Lower leg skin (tissue), 4 donors: ENCODE results near the gene KIF26B. TPM values are rescaled to one million over a fixed set of nuclear protein-coding genes. Genes with fewer than 3 reads are reported as not detected.

Experiments used
- DNase-seq, 2 donors: peaks; one replicate each; pipeline ENCODE4 v3.0.0-alpha.2; 2019; ENCODE audit warnings: low spot score in 2 of 2
- H3K4me3 ChIP-seq: fragments of 200-600 bp; sonication (generic); 2 replicates; pipeline ENCODE4 v1.5.1; 2017; ENCODE audit warnings: mild to moderate bottlenecking, low read depth; ENCODE audit not compliant: poor library complexity, severe bottlenecking
- CTCF ChIP-seq, 3 donors: fragments of 450-650 bp; IDR thresholded peaks; one replicate each; pipeline ENCODE4 v1.5.1; 2016; ENCODE audit warnings: antibody characterized with exemption in 3 of 3, mild to moderate bottlenecking in 3 of 3, moderate library complexity in 2 of 3
- POLR2A ChIP-seq, 2 donors: fragments of 450-650 bp; IDR thresholded peaks; one replicate each; pipeline ENCODE4 v1.6.1; 2016 to 2017; ENCODE audit warnings: antibody characterized with exemption in 2 of 2, mild to moderate bottlenecking in 1 of 2, moderate library complexity in 1 of 2
- WGBS, 2 donors: methylation state at CpG; one replicate each; pipeline ENCODE4 v1.1.5; 2018; 5-methylcytosine and 5-hydroxymethylcytosine counted together
- intact Hi-C: fragments of 100-400 bp; cut with DNase I; formaldehyde crosslinking; loops from one replicate; pipeline ENCODE4 v1.15.0; 2023; ENCODE audit warnings: low total_unique reads
- total RNA-seq, 4 donors: library from RNA; depleted of rRNA; stranded (reverse); fragments of >200 nt; gene quantifications; one replicate each; pipeline ENCODE4 v1.1.0, GENCODE V29; 2016

Gene KIF26B
- 1 to 10 TPM; 3.9 to 6.6 (median 5.7) TPM for total RNA-seq

GRCh38 chr1:245154429-245155271 lies at the start of gene KIF26B:
KIF26B (plus strand) TSS chr1:245154985; CDS start chr1:245155425, 440 bp downstream.
- 1% methylated on average over 26 to 73 of the region's 83 CpGs for WGBS, 2 donors
- peak in 1 of 2 donors; percentile 87 for DNase-seq
- intact Hi-C loops = loop anchor here (10.0 kb wide), 1 partner anchor 1340 kb away; no protein-coding TSS in a partner anchor
- H3K4me3 ChIP-seq = peak within 1 kb of the TSS; percentile 41
- no peak for TF ChIP-seq POLR2A (IDR thresholded peaks at IDR 0.05)
- no peak for TF ChIP-seq CTCF (IDR thresholded peaks at IDR 0.05)

- 93 to 97% methylated on average over 3 of the region's 3 CpGs for WGBS, 2 donors
- intact Hi-C loops = no loop called here
- DNase-seq = no peak
- TF ChIP-seq CTCF (IDR thresholded peaks at IDR 0.05) = no peak
- no peak for TF ChIP-seq POLR2A (IDR thresholded peaks at IDR 0.05)
- no peak overlapping the region for H3K4me3 ChIP-seq
These were observed 49.7 kb upstream of the KIF26B start for GRCh38 chr1:245105042-245105441.

GRCh38 chr1:245105815-245106410 lies 48.9 kb upstream of the KIF26B start:
- H3K4me3 ChIP-seq = no peak overlapping the region
- WGBS, 2 donors = 86 to 96% methylated on average over 5 of the region's 5 CpGs
- TF ChIP-seq POLR2A (IDR thresholded peaks at IDR 0.05) (no peak), CTCF (IDR thresholded peaks at IDR 0.05) (no peak)
- intact Hi-C loops = no loop called here
- DNase-seq = no peak

- TF ChIP-seq POLR2A (IDR thresholded peaks at IDR 0.05) = no peak
- TF ChIP-seq CTCF (IDR thresholded peaks at IDR 0.05) = no peak
- no peak overlapping the region for H3K4me3 ChIP-seq
- DNase-seq = no peak
- 94 to 95% methylated on average over 7 of the region's 7 CpGs for WGBS, 2 donors
- intact Hi-C loops = no loop called here
These were observed 47.0 kb upstream of the KIF26B start for GRCh38 chr1:245107776-245108114.

- WGBS, 2 donors = 78 to 79% methylated on average over 4 of the region's 4 CpGs
- DNase-seq = no peak
- TF ChIP-seq POLR2A (IDR thresholded peaks at IDR 0.05) (no peak), CTCF (IDR thresholded peaks at IDR 0.05) (no peak)
- intact Hi-C loops = no loop called here
- no peak overlapping the region for H3K4me3 ChIP-seq
These were observed 46.5 kb upstream of the KIF26B start for GRCh38 chr1:245108246-245108645.
